AG08396 (cell line): Measurements from ENCODE around the gene JARID2.
"Not testable (repeated sequence)": the region's sequence is repeated elsewhere in the genome, so short reads cannot be mapped to it uniquely, and the experiment has no call there.

ENCODE experiments used
- DNase-seq: peaks from one replicate; pipeline ENCODE4 v3.0.0; 2012; ENCODE audit warnings: low spot score, mixed read lengths

Gene JARID2

DNA sequence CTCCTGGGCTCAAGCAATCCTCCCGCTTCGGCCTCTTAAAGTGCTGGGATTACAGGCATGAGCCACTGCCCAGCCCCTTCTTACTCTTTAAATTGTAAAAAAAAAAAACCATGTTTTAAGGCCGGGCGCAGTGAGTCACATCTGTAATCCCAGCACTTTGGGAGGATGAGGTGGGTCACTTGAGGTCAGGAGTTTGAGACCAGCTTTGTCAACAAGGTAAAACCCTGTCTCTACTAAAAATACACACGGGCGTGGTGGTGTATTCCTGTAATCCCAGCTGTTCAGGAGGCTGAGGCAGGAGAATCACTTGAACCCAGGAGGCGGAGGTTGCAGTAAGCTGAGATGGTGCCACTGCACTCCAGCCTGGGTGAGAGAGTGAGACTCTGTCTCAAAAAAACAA, 43.6 kb downstream of the JARID2 start:
- DNase-seq = not testable (repeated sequence)

DNA sequence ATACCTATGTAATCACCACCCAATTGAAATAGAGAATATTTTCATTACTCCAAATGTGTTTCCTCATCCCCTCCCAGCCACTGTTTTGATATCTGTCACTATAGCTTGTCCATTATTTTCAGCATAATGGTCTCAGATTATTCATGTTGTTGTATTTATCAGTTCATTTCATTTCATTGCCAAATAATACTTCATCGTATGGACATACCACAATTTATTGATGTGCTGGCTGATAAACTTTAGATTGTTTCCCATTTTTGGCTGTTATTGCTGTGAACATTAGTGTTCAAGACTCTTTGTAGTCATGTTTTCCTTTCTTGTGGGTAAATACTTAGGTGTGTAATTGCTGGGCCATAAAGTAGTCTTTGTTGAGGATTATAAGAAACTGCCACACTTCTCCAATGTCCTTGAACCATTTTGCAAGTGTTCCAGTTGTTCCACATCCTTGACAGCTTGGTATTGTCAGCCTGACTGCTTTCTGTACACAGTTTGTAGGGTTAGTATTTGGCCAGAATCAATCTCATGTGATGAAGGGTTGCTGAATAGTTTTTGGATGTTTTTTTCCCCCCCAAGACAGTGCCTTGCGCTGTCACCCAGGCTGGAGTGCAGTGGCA, 44.3 kb downstream of the JARID2 start:
- no peak for DNase-seq

- no peak for DNase-seq
These were observed 45.3 kb downstream of the JARID2 start for GRCh38 chr6:15290962-15291704.

DNA sequence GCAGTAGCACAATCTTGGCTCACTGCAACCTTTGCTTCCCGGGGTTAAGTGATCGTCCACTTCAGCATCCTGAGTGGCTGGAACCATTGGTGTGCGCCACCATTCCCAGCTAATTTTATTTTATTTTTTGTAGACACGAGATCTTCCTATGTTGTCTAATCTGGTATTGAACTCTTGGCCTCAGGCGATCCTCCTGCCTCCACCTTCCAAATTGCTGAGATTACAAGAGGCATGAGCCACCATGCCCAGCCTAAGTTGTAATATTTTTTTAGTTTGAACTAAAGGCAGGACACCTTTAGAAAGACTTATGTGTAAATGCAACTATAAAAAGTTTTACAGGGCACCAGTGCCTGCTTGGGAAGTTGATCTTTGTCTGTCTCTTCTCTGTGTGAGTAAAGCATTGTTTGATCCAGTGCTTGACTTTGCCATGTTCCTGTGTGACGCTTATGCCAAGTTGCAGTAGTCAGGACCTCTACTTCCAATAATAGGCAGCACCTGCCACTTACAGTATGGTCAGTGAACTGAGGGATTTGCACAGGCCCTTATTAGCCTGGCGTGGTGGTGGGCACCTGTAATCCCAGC, 46.9 kb downstream of the JARID2 start:
- no peak for DNase-seq

DNA sequence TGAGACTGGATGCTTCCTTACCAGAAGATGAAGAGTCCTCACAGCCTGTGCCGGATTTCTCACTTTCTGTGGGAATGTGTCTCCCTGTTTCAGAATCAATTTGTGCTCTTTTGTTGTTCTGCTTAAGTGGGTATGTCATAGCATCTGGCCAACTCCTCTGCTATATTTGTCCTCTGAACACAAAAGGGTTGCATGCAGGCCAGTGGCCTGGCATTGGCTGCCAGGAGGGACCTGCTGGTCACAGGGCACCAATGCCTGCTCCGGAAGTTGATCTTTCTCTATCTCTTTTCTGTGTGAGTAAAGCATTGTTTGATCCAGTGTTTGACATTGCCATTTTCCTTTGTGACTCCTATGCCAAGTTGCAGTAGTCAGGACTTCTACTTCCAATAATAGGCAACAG, 47.8 kb downstream of the JARID2 start:
- DNase-seq = no peak

- no peak for DNase-seq
These were observed 48.6 kb downstream of the JARID2 start for GRCh38 chr6:15294504-15294903.

GRCh38 chr6:15296249-15296648, 50.4 kb downstream of the JARID2 start:
- DNase-seq = no peak

GRCh38 chr6:15296735-15297134, 50.9 kb downstream of the JARID2 start:
- DNase-seq = no peak

GRCh38 chr6:15297167-15297566, 51.3 kb downstream of the JARID2 start:
- not testable (repeated sequence) for DNase-seq

- DNase-seq = no peak
These were observed 52.2 kb downstream of the JARID2 start for GRCh38 chr6:15297895-15298590.

- peak; percentile 28 for DNase-seq
These were observed 53.7 kb downstream of the JARID2 start for GRCh38 chr6:15299430-15300131.

GRCh38 chr6:15301179-15302006, 55.5 kb downstream of the JARID2 start:
- no peak for DNase-seq

DNA sequence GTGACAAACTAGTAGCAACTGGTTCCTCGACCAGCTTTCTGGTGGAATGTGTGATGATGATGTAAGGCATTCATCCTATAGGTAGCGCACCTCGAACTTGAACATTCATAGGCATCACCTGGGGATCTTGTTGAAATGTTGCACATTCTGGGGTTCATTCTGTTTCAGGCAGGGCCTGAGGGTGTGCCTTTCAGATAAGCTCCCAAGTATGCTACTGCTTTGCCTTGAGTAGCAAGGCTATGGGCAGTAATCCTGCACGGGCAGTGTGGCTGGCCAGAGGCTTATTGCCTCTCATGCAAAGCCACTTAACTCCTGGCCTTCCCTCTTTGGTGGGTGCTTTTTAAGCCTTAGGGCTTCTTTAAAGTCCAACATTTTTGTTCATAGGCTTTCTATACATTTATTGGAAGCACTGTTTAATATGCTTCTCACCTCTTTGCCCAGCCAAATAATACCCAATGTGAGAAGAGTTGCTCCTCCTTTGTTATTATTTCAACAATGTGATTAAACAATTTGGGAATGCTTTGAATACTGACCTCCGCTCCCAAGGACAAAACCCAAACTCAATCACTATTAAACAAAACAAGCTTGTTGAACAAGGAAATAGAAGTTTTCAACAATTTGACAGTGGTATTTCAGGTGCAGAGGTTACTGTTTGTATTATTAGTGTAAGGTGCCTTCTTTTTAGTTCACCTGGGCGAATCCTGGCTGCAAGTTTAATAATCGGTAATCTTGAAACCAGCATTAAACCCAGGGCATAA, 57.5 kb downstream of the JARID2 start:
- DNase-seq = no peak

- DNase-seq = no peak
These were observed 58.0 kb downstream of the JARID2 start for GRCh38 chr6:15303920-15304291.

DNA sequence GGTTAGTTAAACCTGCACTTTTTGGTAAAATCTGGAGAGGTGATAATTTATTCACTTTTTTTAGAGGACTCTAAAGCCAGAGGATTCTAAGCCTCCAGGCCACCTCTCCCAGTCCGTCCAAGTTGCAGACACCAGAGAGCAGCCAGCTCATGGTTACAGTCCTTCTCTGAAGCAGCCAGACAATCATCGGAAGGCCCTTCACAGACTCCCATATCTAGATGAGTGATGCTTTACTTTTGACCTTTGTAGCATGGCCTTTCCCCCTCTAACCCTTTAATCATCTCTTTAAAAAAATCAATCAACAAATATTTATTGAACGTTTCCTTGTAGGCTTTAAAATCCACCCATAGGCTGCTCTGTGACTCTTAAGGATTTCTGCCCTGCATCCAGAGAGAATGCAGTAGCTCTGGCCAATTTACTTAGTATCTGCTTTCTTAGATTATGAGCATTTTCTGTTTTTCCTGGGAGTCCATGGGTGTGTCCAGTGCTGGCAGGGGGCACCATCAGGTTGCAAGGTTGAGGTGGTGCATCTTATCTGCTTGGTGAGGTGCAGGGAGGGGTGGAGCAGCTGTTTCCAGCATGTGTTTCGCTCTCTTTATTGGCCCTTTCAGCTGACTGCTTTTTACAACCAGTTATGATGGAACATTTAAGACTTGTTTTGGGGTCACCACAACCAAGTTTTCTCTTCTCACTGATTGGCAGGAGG, 58.6 kb downstream of the JARID2 start:
- DNase-seq = no peak

DNA sequence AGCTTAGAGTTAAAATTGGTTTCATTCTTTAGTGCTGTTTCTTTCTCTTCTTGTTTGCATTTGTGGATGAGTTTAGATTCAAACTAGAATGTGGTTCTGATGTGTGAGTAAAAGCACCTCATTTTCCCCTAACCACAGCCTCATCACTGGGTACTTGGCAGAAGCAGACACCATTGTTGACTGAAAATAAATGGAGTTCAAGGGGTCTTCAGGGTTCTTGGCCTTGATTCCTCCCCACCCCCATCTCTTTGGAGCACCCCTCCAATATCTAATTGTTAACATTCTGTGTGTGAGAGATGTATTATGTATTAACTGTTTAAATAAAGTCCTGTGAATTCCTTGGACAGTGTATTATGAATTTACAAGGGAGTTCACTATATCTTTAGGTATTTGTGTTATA, 59.6 kb downstream of the JARID2 start:
- no peak for DNase-seq

DNA sequence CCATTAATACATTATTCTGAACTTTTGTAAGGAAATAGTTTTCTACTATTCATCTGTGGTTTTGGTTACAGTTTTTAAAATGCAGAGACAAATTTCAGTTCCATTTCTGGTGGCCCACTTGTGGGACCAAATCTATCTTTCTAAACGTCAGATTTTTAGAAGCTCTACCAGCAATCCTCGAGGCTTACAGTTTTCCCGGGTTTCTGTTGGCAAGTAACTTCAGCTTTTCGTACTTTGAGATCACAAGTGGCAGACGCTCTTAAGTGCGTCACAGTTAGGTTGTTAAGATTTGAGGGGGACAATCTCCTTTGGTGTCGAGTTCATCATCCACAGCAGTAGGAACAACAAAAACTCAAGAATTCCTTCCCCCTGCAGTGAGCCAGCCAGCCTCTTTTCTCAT, 60.0 kb downstream of the JARID2 start:
- no peak for DNase-seq

- no peak for DNase-seq
These were observed 62.8 kb downstream of the JARID2 start for GRCh38 chr6:15308435-15309213.

GRCh38 chr6:15309611-15310283, 63.9 kb downstream of the JARID2 start:
- no peak for DNase-seq
